Activated B cell treated with CpG ODN at 0.5 μM for 24 hours (primary cell): ENCODE measurements around the gene ZNF577. TPM values are rescaled to one million over a fixed set of nuclear protein-coding genes. Genes with fewer than 3 reads are reported as not detected.
"Not testable (repeated sequence)": the region's sequence is repeated elsewhere in the genome, so short reads cannot be mapped to it uniquely, and the experiment has no call there.

ENCODE experiments used
- ATAC-seq: fragments of 200-7000 bp; cut with Tn5 transposase; one replicate; pipeline ENCODE4 v1.10.0; 2021; ENCODE audit warnings: low read depth, mild to moderate bottlenecking, moderate library complexity
- CTCF ChIA-PET: fragments of 350-600 bp; sonication (Branson Sonifier 250); formaldehyde crosslinking; loops from one replicate; lab custom pipeline; 2021; ENCODE audit warnings: antibody characterized with exemption; lab: Charles Lee
- POLR2A ChIA-PET: fragments of 350-600 bp; sonication (Branson Sonifier 250); formaldehyde crosslinking; loops from one replicate; lab custom pipeline; 2021; ENCODE audit warnings: antibody characterized with exemption; lab: Charles Lee
- DNase-seq: peaks from one replicate; pipeline ENCODE4 v3.0.0; 2022
- H3K27ac Mint-ChIP-seq: one replicate; pipeline ENCODE4 v1.8.0; 2020; ENCODE audit warnings: mixed read lengths
- H3K27me3 Mint-ChIP-seq: one replicate; pipeline ENCODE4 v1.8.0; 2021; ENCODE audit warnings: mixed read lengths
- H3K36me3 Mint-ChIP-seq: one replicate; pipeline ENCODE4 v1.8.0; 2021; ENCODE audit warnings: low read depth, mixed read lengths
- H3K4me1 Mint-ChIP-seq: one replicate; pipeline ENCODE4 v1.8.0; 2021; ENCODE audit warnings: mixed read lengths
- H3K4me3 Mint-ChIP-seq: one replicate; pipeline ENCODE4 v1.8.0; 2020; ENCODE audit warnings: mild to moderate bottlenecking, mixed read lengths
- H3K9me3 Mint-ChIP-seq: one replicate; pipeline ENCODE4 v1.8.0; 2020; ENCODE audit warnings: mixed read lengths
- intact Hi-C: fragments of 100-400 bp; cut with micrococcal nuclease; formaldehyde crosslinking; loops from one replicate; pipeline ENCODE4 v1.15.1; 2024
- total RNA-seq: library from RNA; stranded (reverse); gene quantifications from 2 replicates; pipeline ENCODE4 v1.2.3, GENCODE V29; 2022
- TF ChIP-seq, protein P1 (sequence below): fragments of 200-600 bp; IDR thresholded peaks from one replicate; pipeline ENCODE4 v1.8.0; 2022; ENCODE audit warnings: antibody characterized with exemption, mild to moderate bottlenecking

Gene ZNF577
- total RNA-seq, 1 donor from 2014 or later = 13.9 TPM

DNA sequence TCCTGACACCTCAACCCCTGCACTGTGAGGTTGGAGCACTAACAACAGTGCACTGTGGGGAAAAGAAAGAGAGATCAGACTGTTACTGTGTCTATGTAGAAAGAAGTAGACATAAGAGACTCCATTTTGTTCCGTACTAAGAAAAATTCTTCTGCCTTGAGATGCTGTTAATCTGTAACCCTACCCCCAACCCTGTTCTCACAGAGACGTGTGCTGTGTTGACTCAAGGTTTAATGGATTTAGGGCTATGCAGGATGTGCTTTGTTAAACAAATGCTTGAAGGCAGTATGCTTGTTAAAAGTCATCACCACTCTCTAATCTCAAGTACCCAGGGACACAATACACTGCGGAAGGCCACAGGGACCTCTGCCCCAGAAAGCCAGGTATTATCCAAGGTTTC is 17.9 kb upstream of the ZNF577 start:
- H3K27ac Mint-ChIP-seq, ATAC-seq, POLR2A ChIA-PET, CTCF ChIA-PET, H3K4me3 Mint-ChIP-seq, DNase-seq: not testable (repeated sequence)
- H3K4me1 Mint-ChIP-seq = peaks cover 24% of the 10 kb centered on the region
- peaks cover 16% of the 10 kb centered on the region for H3K27me3 Mint-ChIP-seq
- H3K36me3 Mint-ChIP-seq = peaks cover 47% of the 10 kb centered on the region
- intact Hi-C loops = loop anchor here (1.0 to 5.0 kb wide), 4 partner anchors 17 to 142 kb away; partner anchors contain the start of genes ZNF350, ZNF432 and ZNF613
- H3K9me3 Mint-ChIP-seq = peaks cover 41% of the 10 kb centered on the region

DNA sequence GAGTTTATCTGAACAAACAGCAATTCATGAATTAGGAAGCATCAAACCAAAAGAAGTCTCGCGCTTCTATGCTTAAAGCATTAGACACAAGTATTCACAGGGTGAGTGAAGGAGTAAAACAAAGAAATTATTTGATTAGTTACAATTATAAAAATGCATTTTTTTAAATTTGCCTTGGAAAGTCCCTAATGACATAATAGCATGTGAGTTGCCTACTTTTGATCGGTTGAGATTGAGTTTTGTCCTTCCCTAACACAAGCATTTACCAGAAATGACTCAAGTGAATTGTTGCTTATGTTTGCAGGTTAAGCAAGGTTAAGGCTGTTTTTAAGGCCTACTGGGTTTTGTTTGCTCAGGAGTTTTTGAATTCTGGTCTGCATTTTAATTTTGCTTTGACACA is 17.5 kb upstream of the ZNF577 start:
- intact Hi-C loops = loop anchor here (1.0 to 5.0 kb wide), 4 partner anchors 16 to 142 kb away; partner anchors contain the start of genes ZNF350, ZNF432 and ZNF613
- DNase-seq (no peak), ATAC-seq (peak; percentile 9)
- Mint-ChIP-seq H3K27me3 (peaks cover 16% of the 10 kb centered on the region), H3K27ac (peak overlapping the region; percentile 98), H3K36me3 (peaks cover 50% of the 10 kb centered on the region), H3K4me3 (peak overlapping the region; percentile 99), H3K9me3 (peaks cover 45% of the 10 kb centered on the region), H3K4me1 (peaks cover 24% of the 10 kb centered on the region)
- ChIA-PET CTCF (no interaction called here), POLR2A (no interaction called here)
- TF ChIP-seq, protein P1, sequence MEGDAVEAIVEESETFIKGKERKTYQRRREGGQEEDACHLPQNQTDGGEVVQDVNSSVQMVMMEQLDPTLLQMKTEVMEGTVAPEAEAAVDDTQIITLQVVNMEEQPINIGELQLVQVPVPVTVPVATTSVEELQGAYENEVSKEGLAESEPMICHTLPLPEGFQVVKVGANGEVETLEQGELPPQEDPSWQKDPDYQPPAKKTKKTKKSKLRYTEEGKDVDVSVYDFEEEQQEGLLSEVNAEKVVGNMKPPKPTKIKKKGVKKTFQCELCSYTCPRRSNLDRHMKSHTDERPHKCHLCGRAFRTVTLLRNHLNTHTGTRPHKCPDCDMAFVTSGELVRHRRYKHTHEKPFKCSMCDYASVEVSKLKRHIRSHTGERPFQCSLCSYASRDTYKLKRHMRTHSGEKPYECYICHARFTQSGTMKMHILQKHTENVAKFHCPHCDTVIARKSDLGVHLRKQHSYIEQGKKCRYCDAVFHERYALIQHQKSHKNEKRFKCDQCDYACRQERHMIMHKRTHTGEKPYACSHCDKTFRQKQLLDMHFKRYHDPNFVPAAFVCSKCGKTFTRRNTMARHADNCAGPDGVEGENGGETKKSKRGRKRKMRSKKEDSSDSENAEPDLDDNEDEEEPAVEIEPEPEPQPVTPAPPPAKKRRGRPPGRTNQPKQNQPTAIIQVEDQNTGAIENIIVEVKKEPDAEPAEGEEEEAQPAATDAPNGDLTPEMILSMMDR = no peak

DNA sequence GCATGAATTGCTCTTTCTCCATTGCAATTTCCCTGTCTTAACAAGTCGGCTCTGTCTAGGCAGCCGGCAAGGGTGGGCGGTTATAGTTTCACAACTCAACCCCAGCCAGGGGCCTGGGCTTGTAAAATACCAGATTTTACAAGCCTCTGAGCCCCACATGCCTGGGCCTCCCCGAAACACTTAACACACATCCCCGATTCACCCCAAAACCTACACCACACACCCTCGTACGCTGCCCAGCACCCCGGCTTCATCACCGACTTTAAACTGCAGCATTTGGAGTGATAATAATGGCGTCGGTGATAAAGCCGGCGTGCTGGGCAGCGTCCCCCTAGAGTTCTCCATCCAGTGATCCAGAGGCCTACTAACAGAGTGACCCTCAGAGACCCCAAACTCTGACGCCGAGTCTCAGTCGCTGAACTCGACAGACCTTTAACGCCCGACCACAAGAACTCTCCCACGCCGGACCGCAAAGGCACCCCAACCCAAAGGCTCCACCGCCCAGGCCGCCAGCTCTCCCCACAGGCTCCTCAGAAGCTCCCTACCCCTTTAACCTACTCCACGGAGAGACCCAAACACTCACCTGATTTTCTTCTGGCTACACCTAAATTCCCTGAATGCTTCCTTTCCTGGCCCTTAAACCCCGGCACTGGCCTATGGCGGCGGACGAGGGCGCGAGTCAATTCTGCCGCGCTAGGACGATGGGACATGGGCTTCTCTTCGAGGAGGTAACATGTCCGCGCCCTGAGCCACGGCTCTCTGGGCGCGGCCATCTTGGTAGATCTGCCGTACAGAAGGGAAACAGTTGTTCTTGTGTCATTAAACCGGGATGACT is 16.8 kb upstream of the ZNF577 start, which contains the start of gene ZNF649:
Gene ZNF649 (minus strand): TSS at position 687 of the 835 bp plus-strand sequence. CDS start 4,910 bp downstream, outside the sequence.
- peaks cover 56% of the 10 kb centered on the region for H3K36me3 Mint-ChIP-seq
- peaks cover 24% of the 10 kb centered on the region for H3K4me1 Mint-ChIP-seq
- ChIA-PET POLR2A (no interaction called here), CTCF (no interaction called here)
- peaks cover 46% of the 10 kb centered on the region for H3K9me3 Mint-ChIP-seq
- peak; percentile 95 for ATAC-seq
- TF ChIP-seq, protein P1 = no peak
- H3K4me3 Mint-ChIP-seq = peak within 1 kb of the TSS; percentile 99
- peak; percentile 68 for DNase-seq
- H3K27ac Mint-ChIP-seq = peak within 1 kb of the TSS; percentile 98
- intact Hi-C loops = loop anchor here (1.0 to 5.0 kb wide), 6 partner anchors 16 to 143 kb away; partner anchors contain the start of genes ZNF350, ZNF432, ZNF613 and ZNF614
- H3K27me3 Mint-ChIP-seq = peaks cover 15% of the 10 kb centered on the region

DNA sequence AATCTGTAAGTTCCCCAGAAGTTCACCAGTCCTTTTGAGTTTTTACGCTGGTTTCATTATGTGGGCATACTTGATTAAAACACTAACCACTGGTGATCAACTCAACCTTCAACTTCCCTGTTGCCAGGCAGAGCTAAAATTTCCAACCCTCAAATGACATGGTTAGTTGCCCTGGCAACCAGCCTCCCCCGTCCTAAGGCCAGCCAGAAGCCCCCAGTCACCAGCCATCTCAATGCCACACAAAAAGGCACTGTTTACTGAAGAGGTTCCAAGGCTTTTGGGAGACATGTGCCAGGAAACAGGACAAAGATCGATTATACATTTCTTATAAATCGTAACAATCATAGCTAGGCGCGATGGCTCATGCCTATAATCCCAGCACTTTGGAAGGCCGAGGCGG is 15.4 kb upstream of the ZNF577 start:
- no peak overlapping the region for H3K27ac Mint-ChIP-seq
- CTCF ChIA-PET = no interaction called here
- peaks cover 42% of the 10 kb centered on the region for H3K9me3 Mint-ChIP-seq
- peaks cover 13% of the 10 kb centered on the region for H3K27me3 Mint-ChIP-seq
- TF ChIP-seq, protein P1 = no peak
- H3K4me3 Mint-ChIP-seq = peak overlapping the region; percentile 99
- DNase-seq (no peak), ATAC-seq (no peak)
- H3K36me3 Mint-ChIP-seq = peaks cover 70% of the 10 kb centered on the region
- peaks cover 24% of the 10 kb centered on the region for H3K4me1 Mint-ChIP-seq
- POLR2A ChIA-PET = interaction anchor here (0.5 kb wide), 1 partner anchor 410 kb away, joined by 3 read pairs; no protein-coding TSS in a partner anchor
- intact Hi-C loops = loop anchor here (5.0 kb wide), 1 partner anchor 104 kb away; the partner anchor contains the start of gene ZNF615

DNA sequence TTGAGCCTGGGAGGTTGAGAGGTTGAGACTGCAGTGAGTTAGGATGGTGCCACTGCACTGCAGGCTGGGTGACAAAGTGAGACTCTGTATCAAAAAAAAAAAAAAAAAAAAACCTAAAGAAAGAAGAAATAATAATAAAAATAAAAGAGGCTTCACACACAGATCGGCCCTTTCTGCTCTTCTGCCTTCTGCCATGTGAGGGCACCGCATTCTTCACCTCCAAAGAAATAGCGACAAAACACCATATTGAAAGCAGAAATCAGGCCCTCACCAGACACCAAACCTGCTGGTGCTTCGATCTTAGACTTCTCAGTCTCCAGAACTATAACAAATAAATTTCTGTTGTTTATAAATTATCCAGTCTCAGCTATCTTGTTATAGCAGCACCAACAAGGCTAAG is 14.1 kb upstream of the ZNF577 start:
- Mint-ChIP-seq H3K4me3 (no peak overlapping the region), H3K27me3 (peaks cover 5% of the 10 kb centered on the region), H3K4me1 (peaks cover 24% of the 10 kb centered on the region), H3K27ac (no peak overlapping the region), H3K36me3 (peaks cover 80% of the 10 kb centered on the region), H3K9me3 (peaks cover 40% of the 10 kb centered on the region)
- TF ChIP-seq, protein P1 = no peak
- intact Hi-C loops = loop anchor here (5.0 kb wide), 1 partner anchor 105 kb away; the partner anchor contains the start of gene ZNF615
- ChIA-PET CTCF (no interaction called here), POLR2A (no interaction called here)
- ATAC-seq = no peak
- no peak for DNase-seq
